IPS-18c (cell line): ENCODE results near the gene SOAT2.
"Not testable (repeated sequence)": the region's sequence is repeated elsewhere in the genome, so short reads cannot be mapped to it uniquely, and the experiment has no call there.

Experiments used
- H3K4me3 ChIP-seq: 2 replicates; pipeline ENCODE4 v1.7.0; 2013; ENCODE audit warnings: low read depth, mild to moderate bottlenecking, low read length, moderate library complexity; ENCODE audit not compliant: insufficient read depth
- H3K9me3 ChIP-seq: one replicate; pipeline ENCODE4 v1.6.1; 2013; ENCODE audit warnings: mild to moderate bottlenecking, low read length, moderate library complexity; ENCODE audit not compliant: control insufficient read depth, insufficient read depth

The SOAT2 gene

GRCh38 chr12:53151039-53151438 lies 47.8 kb downstream of the SOAT2 start:
- Histone ChIP-seq H3K9me3 (no peaks in the 10 kb centered on the region), H3K4me3 (no peak overlapping the region)

GRCh38 chr12:53152390-53152789 lies 49.1 kb downstream of the SOAT2 start:
- H3K9me3 ChIP-seq = no peaks in the 10 kb centered on the region
- no peak overlapping the region for H3K4me3 ChIP-seq

GRCh38 chr12:53159195-53159839 lies 56.0 kb downstream of the SOAT2 start:
- H3K4me3 ChIP-seq = peak overlapping the region; percentile 32; the same call in 1 of the 2 replicates

GRCh38 chr12:53160000-53160399 lies 56.7 kb downstream of the SOAT2 start:
- H3K4me3 ChIP-seq = no peak overlapping the region
- H3K9me3 ChIP-seq = peaks cover 1% of the 10 kb centered on the region

More at GRCh38 chr12:53159195-53159839, 56.0 kb downstream of the SOAT2 start:
- H3K9me3 ChIP-seq = no peaks in the 10 kb centered on the region

GRCh38 chr12:53160673-53161072 lies 57.4 kb downstream of the SOAT2 start:
- H3K4me3 ChIP-seq = no peak overlapping the region
- peaks cover 2% of the 10 kb centered on the region for H3K9me3 ChIP-seq

- no peak overlapping the region for H3K4me3 ChIP-seq
- H3K9me3 ChIP-seq = peaks cover 2% of the 10 kb centered on the region
Observed at GRCh38 chr12:53161119-53161911, 58.0 kb downstream of the SOAT2 start.

GRCh38 chr12:53163008-53163407 lies 59.7 kb downstream of the SOAT2 start:
- H3K9me3 ChIP-seq, H3K4me3 ChIP-seq: not testable (repeated sequence)

- Histone ChIP-seq H3K9me3 (peaks cover 2% of the 10 kb centered on the region), H3K4me3 (no peak overlapping the region)
Observed at GRCh38 chr12:53166837-53167236, 63.6 kb downstream of the SOAT2 start.

GRCh38 chr12:53169644-53170043 lies 66.4 kb downstream of the SOAT2 start:
- H3K4me3 ChIP-seq = no peak overlapping the region
- peaks cover 2% of the 10 kb centered on the region for H3K9me3 ChIP-seq

- no peaks in the 10 kb centered on the region for H3K9me3 ChIP-seq
- no peak overlapping the region for H3K4me3 ChIP-seq
Observed at GRCh38 chr12:53170215-53170614, 66.9 kb downstream of the SOAT2 start.

GRCh38 chr12:53170876-53171724 lies 67.8 kb downstream of the SOAT2 start:
- Histone ChIP-seq H3K9me3 (no peaks in the 10 kb centered on the region), H3K4me3 (no peak overlapping the region)

GRCh38 chr12:53171725-53172329 lies 68.5 kb downstream of the SOAT2 start:
- Histone ChIP-seq H3K9me3 (no peaks in the 10 kb centered on the region), H3K4me3 (no peak overlapping the region)

- no peak overlapping the region for H3K4me3 ChIP-seq
Observed at GRCh38 chr12:53172352-53172751, 69.1 kb downstream of the SOAT2 start.

GRCh38 chr12:53173085-53173715 lies 69.9 kb downstream of the SOAT2 start:
- H3K4me3 ChIP-seq = no peak overlapping the region
- no peaks in the 10 kb centered on the region for H3K9me3 ChIP-seq

More at GRCh38 chr12:53172352-53172751, 69.1 kb downstream of the SOAT2 start:
- no peaks in the 10 kb centered on the region for H3K9me3 ChIP-seq
